SK-N-SH (cell line): ENCODE results near the gene MAP2K3.

Source experiments
- CHD2 ChIP-seq: fragments of 150-350 bp; IDR thresholded peaks from 2 replicates; pipeline ENCODE4 v1.6.1; 2018; ENCODE audit warnings: low read length; ENCODE audit not compliant: partially characterized antibody
- EP300 ChIP-seq, 2 experiments: IDR thresholded peaks; 2 replicates each; pipeline versions ENCODE4 v1.4.0 to v1.6.1; 2012; ENCODE audit warnings: borderline replicate concordance in 1 of 2, low read depth in 1 of 2, low read length in 1 of 2
- MAX ChIP-seq: IDR thresholded peaks from 2 replicates; pipeline ENCODE4 v1.4.0; 2012; ENCODE audit warnings: low read depth
- NFIC ChIP-seq: IDR thresholded peaks from 2 replicates; pipeline ENCODE4 v1.4.0; 2012; ENCODE audit warnings: borderline replicate concordance
- POLR2AphosphoS5 ChIP-seq: IDR thresholded peaks from 2 replicates; pipeline ENCODE4 v1.6.1; 2012; ENCODE audit warnings: low read depth, low read length
- RAD21 ChIP-seq: IDR thresholded peaks from 2 replicates; pipeline ENCODE4 v1.6.1; 2012; ENCODE audit warnings: mild to moderate bottlenecking, low read length
- RCOR1 ChIP-seq: fragments of 150-350 bp; IDR thresholded peaks from 2 replicates; pipeline ENCODE4 v1.6.1; 2017; ENCODE audit warnings: antibody characterized with exemption, low read length
- RXRA ChIP-seq: IDR thresholded peaks from 2 replicates; pipeline ENCODE4 v1.4.0; 2012; ENCODE audit warnings: low read depth, mild to moderate bottlenecking, borderline replicate concordance
- TAF1 ChIP-seq: IDR thresholded peaks from 2 replicates; pipeline ENCODE4 v1.6.1; 2012; ENCODE audit warnings: low read depth, mild to moderate bottlenecking, low read length, moderate library complexity, borderline replicate concordance
- USF1 ChIP-seq: IDR thresholded peaks from 2 replicates; pipeline ENCODE4 v1.4.0; 2012; ENCODE audit warnings: low read depth, borderline replicate concordance
- USF2 ChIP-seq: fragments of 150-350 bp; IDR thresholded peaks from 2 replicates; pipeline ENCODE4 v1.6.1; 2017; ENCODE audit warnings: antibody characterized with exemption, low read length, low read depth, borderline replicate concordance
- TF ChIP-seq, protein P1 (sequence below): fragments of 200-600 bp; sonication (generic); IDR thresholded peaks from 2 replicates; pipeline ENCODE4 v1.6.1; 2017; ENCODE audit warnings: antibody characterized with exemption, mild to moderate bottlenecking, moderate library complexity

DNA sequence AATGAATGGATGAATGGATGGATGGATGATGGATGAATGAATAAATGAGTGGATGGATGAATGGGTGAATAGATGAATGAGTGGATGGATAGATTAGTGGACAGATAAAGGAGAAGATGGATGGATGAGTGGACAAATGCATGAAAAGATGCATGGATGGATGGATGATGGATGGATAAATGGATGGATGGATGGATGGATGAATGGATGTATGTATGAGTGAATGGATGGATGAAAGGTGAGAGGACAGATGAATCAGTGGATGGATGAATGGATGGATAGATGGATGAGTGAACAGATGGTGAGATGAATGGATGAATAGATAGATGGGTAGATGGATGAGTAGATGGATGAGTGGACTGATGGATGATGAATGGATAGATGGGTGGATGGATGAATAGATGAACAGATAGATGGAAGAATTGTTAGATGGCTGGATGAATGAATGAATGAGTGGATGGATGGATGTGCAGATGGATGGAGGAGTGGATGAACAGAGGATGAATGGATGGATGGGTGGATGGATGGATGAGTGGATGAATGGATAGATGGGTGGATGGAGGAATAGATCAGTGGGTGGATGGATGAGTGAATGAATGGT, 77.9 kb downstream of the MAP2K3 start:
- TF ChIP-seq, protein P1, sequence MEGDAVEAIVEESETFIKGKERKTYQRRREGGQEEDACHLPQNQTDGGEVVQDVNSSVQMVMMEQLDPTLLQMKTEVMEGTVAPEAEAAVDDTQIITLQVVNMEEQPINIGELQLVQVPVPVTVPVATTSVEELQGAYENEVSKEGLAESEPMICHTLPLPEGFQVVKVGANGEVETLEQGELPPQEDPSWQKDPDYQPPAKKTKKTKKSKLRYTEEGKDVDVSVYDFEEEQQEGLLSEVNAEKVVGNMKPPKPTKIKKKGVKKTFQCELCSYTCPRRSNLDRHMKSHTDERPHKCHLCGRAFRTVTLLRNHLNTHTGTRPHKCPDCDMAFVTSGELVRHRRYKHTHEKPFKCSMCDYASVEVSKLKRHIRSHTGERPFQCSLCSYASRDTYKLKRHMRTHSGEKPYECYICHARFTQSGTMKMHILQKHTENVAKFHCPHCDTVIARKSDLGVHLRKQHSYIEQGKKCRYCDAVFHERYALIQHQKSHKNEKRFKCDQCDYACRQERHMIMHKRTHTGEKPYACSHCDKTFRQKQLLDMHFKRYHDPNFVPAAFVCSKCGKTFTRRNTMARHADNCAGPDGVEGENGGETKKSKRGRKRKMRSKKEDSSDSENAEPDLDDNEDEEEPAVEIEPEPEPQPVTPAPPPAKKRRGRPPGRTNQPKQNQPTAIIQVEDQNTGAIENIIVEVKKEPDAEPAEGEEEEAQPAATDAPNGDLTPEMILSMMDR: no peak
- TF ChIP-seq CHD2: no peak
- no peak for TF ChIP-seq EP300 (IDR thresholded peaks at IDR 0.05; ENCODE audit: borderline replicate concordance in 1 of 2, low read depth in 1 of 2, low read length in 1 of 2)
- no peak for TF ChIP-seq POLR2AphosphoS5
- no peak for TF ChIP-seq RCOR1
- no peak for TF ChIP-seq USF1
- TF ChIP-seq RAD21: no peak
- no peak for TF ChIP-seq MAX
- TF ChIP-seq USF2: no peak
- TF ChIP-seq TAF1: no peak
- no peak for TF ChIP-seq NFIC
- no peak for TF ChIP-seq RXRA
